OCI-LY3 (cell line): ENCODE measurements around the gene TAL2.

ENCODE experiments used
- EZH2phosphoT487 ChIP-seq: fragments of 200-600 bp; shearing (Covaris generic); IDR thresholded peaks from 2 replicates; pipeline ENCODE4 v1.6.1; 2018; ENCODE audit warnings: antibody characterized with exemption, mixed run types, low read depth
- TF ChIP-seq, protein P1 (sequence below): fragments of 200-600, 300-600 bp; sonication (generic); IDR thresholded peaks from 2 replicates; pipeline ENCODE4 v1.5.1; 2014; ENCODE audit warnings: antibody characterized with exemption, low read length, low read depth

DNA sequence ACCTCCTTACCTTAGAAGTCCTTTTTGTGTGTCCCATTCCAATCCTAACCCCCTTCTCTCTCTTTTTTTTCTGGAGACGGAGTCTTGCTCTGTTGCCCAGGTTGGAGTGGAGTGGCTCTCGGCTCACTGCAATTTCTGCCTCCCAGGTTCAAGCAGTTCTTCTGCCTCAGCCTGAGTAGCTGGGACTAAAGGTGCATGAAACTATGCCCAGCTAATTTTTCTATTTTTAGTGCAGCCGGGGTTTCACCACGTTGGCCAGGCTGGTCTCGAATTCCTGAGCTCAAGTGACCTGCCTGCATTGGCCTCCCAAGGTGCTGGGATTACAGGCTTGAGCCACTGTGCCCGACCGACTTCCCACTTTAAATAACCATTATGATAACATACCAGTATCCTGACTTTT is 49.6 kb downstream of the TAL2 start:
- TF ChIP-seq, protein P1, sequence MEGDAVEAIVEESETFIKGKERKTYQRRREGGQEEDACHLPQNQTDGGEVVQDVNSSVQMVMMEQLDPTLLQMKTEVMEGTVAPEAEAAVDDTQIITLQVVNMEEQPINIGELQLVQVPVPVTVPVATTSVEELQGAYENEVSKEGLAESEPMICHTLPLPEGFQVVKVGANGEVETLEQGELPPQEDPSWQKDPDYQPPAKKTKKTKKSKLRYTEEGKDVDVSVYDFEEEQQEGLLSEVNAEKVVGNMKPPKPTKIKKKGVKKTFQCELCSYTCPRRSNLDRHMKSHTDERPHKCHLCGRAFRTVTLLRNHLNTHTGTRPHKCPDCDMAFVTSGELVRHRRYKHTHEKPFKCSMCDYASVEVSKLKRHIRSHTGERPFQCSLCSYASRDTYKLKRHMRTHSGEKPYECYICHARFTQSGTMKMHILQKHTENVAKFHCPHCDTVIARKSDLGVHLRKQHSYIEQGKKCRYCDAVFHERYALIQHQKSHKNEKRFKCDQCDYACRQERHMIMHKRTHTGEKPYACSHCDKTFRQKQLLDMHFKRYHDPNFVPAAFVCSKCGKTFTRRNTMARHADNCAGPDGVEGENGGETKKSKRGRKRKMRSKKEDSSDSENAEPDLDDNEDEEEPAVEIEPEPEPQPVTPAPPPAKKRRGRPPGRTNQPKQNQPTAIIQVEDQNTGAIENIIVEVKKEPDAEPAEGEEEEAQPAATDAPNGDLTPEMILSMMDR: no peak
- no peak for TF ChIP-seq EZH2phosphoT487
